Choroid plexus epithelial cell (primary cell): Measurements from ENCODE around the gene RCC2.
"Not testable (repeated sequence)": the region's sequence is repeated elsewhere in the genome, so short reads cannot be mapped to it uniquely, and the experiment has no call there.

Source experiments
- DNase-seq: peaks from one replicate; pipeline ENCODE4 v3.0.0-alpha.2; 2010; ENCODE audit warnings: low read depth
- H3K4me3 ChIP-seq: 2 replicates; pipeline ENCODE4 v1.5.1; 2011; ENCODE audit warnings: low read depth, mild to moderate bottlenecking, control low read depth, low read length, moderate library complexity
- TF ChIP-seq, protein P1 (sequence below): conservative IDR thresholded peaks from 2 replicates; pipeline ENCODE4 v1.5.1; 2011; ENCODE audit warnings: low read depth, mild to moderate bottlenecking, control low read depth, inconsistent platforms, low read length, moderate library complexity

The RCC2 gene

DNA sequence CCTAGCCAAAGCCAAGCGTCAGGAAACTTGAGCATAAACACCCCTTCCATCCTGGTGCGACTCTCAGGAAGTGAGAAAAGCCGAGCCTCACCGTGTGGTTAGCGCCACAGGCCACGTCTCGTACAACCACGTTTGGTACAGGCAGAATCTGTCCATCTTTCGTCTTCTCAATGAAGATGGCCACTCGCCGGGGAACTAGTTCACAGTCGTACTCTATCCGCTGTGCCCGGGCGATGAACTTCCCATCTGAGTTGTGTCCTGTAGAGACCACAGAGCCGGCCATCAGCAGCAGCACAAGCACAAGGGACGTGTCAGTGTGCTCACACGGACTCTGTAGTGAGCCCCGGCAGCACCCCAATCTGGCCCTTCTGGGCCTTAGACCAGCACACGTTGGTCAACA is 23.1 kb downstream of the RCC2 start:
- H3K4me3 ChIP-seq, result no peak overlapping the region
- DNase-seq, result no peak
- TF ChIP-seq, protein P1, sequence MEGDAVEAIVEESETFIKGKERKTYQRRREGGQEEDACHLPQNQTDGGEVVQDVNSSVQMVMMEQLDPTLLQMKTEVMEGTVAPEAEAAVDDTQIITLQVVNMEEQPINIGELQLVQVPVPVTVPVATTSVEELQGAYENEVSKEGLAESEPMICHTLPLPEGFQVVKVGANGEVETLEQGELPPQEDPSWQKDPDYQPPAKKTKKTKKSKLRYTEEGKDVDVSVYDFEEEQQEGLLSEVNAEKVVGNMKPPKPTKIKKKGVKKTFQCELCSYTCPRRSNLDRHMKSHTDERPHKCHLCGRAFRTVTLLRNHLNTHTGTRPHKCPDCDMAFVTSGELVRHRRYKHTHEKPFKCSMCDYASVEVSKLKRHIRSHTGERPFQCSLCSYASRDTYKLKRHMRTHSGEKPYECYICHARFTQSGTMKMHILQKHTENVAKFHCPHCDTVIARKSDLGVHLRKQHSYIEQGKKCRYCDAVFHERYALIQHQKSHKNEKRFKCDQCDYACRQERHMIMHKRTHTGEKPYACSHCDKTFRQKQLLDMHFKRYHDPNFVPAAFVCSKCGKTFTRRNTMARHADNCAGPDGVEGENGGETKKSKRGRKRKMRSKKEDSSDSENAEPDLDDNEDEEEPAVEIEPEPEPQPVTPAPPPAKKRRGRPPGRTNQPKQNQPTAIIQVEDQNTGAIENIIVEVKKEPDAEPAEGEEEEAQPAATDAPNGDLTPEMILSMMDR, result no peak

GRCh38 chr1:17414022-17414421 is 25.5 kb downstream of the RCC2 start:
- no peak overlapping the region for H3K4me3 ChIP-seq
- DNase-seq, result peak; percentile 20
- TF ChIP-seq, protein P1, result no peak

- no peak overlapping the region for H3K4me3 ChIP-seq
- no peak for DNase-seq
- TF ChIP-seq, protein P1, result no peak
Observed at GRCh38 chr1:17412093-17412870, 27.2 kb downstream of the RCC2 start.

DNA sequence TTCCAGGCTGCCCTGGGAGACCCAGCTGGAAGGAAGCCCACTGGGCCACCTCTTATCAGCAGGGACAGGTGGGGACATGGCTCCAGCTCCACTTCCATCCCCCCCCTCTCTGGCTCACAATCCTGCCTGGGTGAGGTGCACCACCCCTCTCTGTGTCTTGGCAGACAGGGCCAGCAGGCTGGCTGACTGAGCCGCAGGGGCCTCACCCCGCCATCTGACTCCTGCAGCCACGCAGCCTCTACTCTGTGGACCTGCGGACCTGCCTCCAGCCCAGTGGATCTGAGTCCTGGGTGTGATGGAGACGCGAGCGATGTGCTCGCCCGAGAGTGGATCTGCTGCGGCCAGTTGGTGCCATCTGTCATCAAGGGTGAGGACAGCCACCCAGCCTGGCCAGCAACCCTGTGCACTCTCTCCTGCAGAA is 30.1 kb downstream of the RCC2 start:
- TF ChIP-seq, protein P1, result no peak
- no peak overlapping the region for H3K4me3 ChIP-seq
- no peak for DNase-seq

DNA sequence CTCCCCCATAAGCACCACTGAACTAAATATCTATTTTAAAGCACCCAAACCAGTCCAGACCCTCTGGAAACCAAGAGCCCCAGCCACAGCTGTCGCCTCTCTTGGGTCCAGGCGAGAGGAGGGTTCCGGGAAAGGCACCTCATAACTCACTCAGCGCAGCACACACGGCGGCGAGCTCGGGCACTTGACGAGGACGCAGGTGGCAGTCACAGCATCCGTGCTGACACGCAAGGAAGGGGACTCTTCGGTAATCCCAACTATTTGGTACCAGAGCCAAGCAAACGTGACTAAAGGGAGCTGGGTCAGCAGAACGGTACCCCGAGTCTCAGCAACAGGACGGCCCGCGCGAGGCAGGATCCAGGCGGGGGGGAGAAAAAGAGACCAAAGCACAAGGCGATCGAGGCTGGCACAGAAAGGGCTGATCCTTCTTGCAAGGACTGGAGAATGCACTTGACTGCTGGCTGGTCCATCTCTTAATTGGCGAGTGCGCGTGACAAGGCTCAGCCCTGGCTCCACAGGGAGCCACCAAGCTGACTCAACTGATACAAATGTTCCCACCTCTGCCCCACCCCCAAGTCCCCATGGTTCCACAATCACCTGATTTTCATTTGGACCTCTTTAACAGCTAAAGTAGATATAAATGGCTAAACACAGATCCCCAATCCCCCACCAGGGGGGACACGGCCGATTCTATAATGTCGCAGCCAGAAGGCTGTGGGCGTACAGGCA is 31.5 kb downstream of the RCC2 start:
- DNase-seq, result peak; percentile 20
- H3K4me3 ChIP-seq, result not testable (repeated sequence)

GRCh38 chr1:17406760-17407475 is 32.6 kb downstream of the RCC2 start:
- not testable (repeated sequence) for DNase-seq

GRCh38 chr1:17405898-17406759 is 33.3 kb downstream of the RCC2 start:
- H3K4me3 ChIP-seq, result no peak overlapping the region
- DNase-seq, result peak; percentile 70

More at GRCh38 chr1:17406760-17407475, 32.6 kb downstream of the RCC2 start:
- H3K4me3 ChIP-seq, result not testable (repeated sequence)

More at GRCh38 chr1:17405898-17406759, 33.3 kb downstream of the RCC2 start:
- TF ChIP-seq, protein P1, result peak; percentile 81
